HG03439 (cell line): ENCODE results near the gene SLC28A3.

Source experiments
- ATAC-seq: cut with Tn5 transposase; IDR thresholded peaks from one replicate; pipeline ENCODE4 v1.9.1; 2021; ENCODE audit warnings: mild to moderate bottlenecking, moderate library complexity; ENCODE audit not compliant: unreplicated experiment

The SLC28A3 gene

GRCh38 chr9:84339962-84340361, 596 bp downstream of the SLC28A3 start:
- no peak for ATAC-seq

GRCh38 chr9:84339503-84339902, 1.1 kb downstream of the SLC28A3 start:
- ATAC-seq, result no peak

GRCh38 chr9:84338792-84339191, 1.8 kb downstream of the SLC28A3 start:
- no peak for ATAC-seq

DNA sequence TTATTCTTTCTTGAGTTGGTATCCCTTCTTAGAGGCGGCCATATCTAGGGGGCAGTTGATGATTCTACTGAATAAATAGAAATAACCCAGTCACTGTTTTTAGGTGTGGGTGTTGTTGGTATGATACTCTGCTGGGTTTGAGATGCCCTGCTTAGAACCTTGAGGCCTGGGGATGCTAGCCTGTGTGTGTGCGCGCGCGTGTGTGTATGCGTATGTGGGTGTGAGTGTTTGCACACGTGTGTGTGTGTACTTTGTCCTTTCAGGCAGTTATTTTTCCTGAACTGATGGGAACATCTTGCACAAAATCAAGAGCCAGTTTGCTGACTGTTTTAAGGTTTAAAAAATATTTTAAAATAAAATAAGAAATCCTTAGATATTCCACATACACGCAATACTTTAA, 3.3 kb downstream of the SLC28A3 start:
- no peak for ATAC-seq

- no peak for ATAC-seq
Measured at GRCh38 chr9:84331119-84331809, 9.3 kb downstream of the SLC28A3 start.

- no peak for ATAC-seq
Measured at GRCh38 chr9:84330246-84330645, 10.3 kb downstream of the SLC28A3 start.

GRCh38 chr9:84327184-84327583, 13.4 kb downstream of the SLC28A3 start:
- ATAC-seq, result no peak

- no peak for ATAC-seq
Measured at GRCh38 chr9:84325347-84325973, 15.1 kb downstream of the SLC28A3 start.

DNA sequence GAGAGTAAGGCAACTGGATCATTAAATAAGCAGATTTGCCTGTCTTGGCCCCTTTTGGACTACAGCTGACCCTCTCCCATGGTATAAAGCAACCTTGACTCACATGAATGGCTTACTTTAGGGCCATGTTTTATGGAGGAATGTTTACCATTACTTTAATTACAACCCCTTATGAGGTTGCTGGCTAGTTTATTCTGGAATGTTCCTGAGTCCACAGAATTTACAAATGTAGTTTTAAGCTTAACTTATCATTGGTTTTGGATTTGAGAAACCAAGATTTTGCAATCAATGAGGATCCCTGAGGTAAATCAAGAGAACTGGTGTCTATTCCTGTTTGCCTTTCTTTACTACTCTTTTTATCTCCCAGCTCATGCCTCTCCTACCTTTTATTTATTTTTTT, 15.7 kb downstream of the SLC28A3 start:
- no peak for ATAC-seq

DNA sequence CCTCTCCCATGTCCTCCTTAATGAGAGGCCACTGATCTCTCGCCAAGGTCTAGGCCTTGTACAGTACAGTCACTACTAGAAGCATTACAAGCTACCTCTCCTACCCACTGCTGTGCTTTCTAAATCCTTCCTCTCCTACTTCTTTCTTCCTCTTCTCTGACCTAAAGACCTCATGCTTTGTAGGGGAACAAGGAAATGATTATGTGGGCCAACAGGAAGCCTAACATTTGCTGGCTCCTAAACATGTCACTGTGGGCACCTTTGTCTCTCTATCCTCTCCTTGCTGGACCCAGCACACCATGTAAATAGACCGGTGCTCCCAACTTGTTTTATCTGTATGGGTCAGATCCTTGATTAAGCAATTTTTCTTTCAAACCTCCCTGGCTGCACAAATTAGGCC, 16.7 kb downstream of the SLC28A3 start:
- no peak for ATAC-seq

GRCh38 chr9:84322828-84323227, 17.7 kb downstream of the SLC28A3 start:
- no peak for ATAC-seq

GRCh38 chr9:84320231-84320630, 20.3 kb downstream of the SLC28A3 start:
- ATAC-seq, result no peak

DNA sequence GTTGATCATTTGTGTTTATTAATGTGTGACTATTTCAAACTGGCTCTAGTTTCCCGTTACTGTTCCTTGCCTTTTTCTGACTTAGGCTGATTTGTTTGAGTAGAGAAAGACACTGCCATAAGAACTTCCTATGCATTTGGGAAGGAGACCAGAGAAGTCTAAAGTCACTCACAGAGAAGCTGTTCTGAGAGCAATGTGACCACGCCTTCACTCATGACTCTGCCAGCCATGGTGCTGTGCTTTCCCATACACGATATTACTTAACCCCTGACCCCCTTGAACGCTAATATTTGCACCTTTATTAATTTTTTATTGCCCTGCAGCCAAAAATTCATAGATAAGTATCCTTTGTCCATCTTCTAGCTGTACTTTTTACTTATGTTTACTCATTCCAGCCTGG, 20.9 kb downstream of the SLC28A3 start:
- no peak for ATAC-seq

GRCh38 chr9:84318981-84319380, 21.6 kb downstream of the SLC28A3 start:
- ATAC-seq, result no peak

DNA sequence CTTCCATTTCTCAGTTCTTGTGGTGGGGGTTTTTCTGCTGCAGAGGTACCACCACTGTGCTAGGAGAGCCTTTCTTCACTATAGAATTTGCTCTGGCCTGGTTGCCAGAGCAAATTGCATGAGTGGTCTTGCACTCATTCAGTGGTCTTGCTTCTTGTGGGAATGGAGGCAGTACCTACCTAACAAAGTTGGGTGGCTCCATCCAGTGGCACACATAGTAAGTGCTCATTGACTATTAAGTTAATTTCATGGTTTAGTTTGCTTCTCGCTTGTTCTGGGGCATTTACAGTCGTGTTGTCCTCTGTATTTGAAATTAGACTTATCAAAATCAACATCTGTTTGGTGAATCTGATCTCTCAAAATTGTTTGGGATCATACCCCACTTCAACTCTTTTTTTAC, 23.0 kb downstream of the SLC28A3 start:
- ATAC-seq, result no peak

GRCh38 chr9:84315278-84315877, 25.2 kb downstream of the SLC28A3 start:
- ATAC-seq, result peak; percentile 53

GRCh38 chr9:84314306-84314705, 26.3 kb downstream of the SLC28A3 start:
- ATAC-seq, result no peak

GRCh38 chr9:84310883-84311282, 29.7 kb downstream of the SLC28A3 start:
- no peak for ATAC-seq

- ATAC-seq, result no peak
Measured at GRCh38 chr9:84305497-84306131, 34.9 kb downstream of the SLC28A3 start.

DNA sequence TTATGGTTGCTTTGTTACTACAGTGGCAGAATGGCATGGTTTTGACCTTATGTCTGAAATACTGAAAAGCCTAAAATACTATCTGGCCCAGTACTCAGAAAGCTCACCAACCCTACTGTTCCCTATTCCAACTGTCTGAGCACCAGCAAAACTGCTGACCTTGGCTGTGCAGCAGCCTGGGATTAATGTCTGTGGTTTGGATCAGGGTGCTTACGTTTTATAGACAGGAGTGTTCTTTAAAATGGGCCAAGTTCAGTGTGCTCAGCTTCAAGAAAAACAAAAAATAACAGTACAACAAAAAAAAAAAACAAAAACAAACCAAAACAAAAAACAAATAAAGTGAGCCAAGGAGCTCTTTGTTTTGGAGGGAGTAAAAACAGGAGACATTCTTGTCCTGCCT, 36.4 kb downstream of the SLC28A3 start:
- ATAC-seq, result no peak

DNA sequence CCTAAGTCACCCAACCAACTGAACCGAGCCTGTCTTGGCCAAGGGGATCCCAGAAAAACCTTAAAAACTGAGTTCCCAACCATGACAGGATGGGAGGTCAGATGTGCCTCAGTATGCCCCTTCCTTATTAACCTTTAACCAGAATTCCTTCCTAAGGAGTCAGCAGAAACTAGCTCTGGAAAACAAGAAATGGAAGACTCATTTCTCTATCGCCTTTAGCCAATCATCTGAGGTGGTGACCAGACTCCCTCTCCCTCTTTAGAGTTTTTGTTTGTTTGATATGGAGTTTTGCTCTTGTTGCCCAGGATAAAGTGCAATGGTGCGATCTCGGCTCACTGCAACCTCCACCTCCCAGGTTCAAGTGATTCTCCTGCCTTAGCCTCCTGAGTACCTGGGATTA, 37.5 kb downstream of the SLC28A3 start:
- no peak for ATAC-seq

- no peak for ATAC-seq
Measured at GRCh38 chr9:84301851-84302250, 38.7 kb downstream of the SLC28A3 start.
